ENCODE results near the gene ATF2.

Gene ATF2

GRCh38 chr2:175167792-175168563 is at the start of gene ATF2:
ATF2 (minus strand) TSS chr2:175168203; CDS start chr2:175136443, 31,760 bp downstream.
- DNase-seq = peak; percentile 100

GRCh38 chr2:175207741-175208438 is 39.9 kb upstream of the ATF2 start:
- DNase-seq = no peak

- no peak for DNase-seq
Observed at GRCh38 chr2:175206866-175207265, 38.9 kb upstream of the ATF2 start.

GRCh38 chr2:175205523-175205922 is 37.5 kb upstream of the ATF2 start:
- DNase-seq = no peak

- DNase-seq = peak; percentile 93
Observed at GRCh38 chr2:175203621-175204496, 35.9 kb upstream of the ATF2 start.

- DNase-seq = peak; percentile 54
Observed at GRCh38 chr2:175195012-175195411, 27.0 kb upstream of the ATF2 start.

- DNase-seq = no peak
Observed at GRCh38 chr2:175188761-175189160, 20.8 kb upstream of the ATF2 start.

GRCh38 chr2:175187378-175187777 is 19.4 kb upstream of the ATF2 start:
- DNase-seq = no peak

GRCh38 chr2:175183674-175184073 is 15.7 kb upstream of the ATF2 start:
- DNase-seq = no peak

- DNase-seq = no peak
Observed at GRCh38 chr2:175181877-175182308, 13.9 kb upstream of the ATF2 start.

- DNase-seq = peak; percentile 100
Observed at GRCh38 chr2:175181104-175181876, 13.3 kb upstream of the ATF2 start, which contains the start of gene ATP5MC3. ATP5MC3 (minus strand) TSS chr2:175181710; CDS start chr2:175181393, 317 bp downstream.

- peak; percentile 88 for DNase-seq
Observed at GRCh38 chr2:175180701-175181103, 12.7 kb upstream of the ATF2 start.

- DNase-seq = no peak
Observed at GRCh38 chr2:175176624-175177023, 8.6 kb upstream of the ATF2 start.

- DNase-seq = no peak
Observed at GRCh38 chr2:175175896-175176295, 7.9 kb upstream of the ATF2 start.

GRCh38 chr2:175175320-175175719 is 7.3 kb upstream of the ATF2 start:
- DNase-seq = no peak

- DNase-seq = no peak
Observed at GRCh38 chr2:175170659-175171304, 2.8 kb upstream of the ATF2 start.

GRCh38 chr2:175169191-175169590 is 1.2 kb upstream of the ATF2 start:
- peak; percentile 78 for DNase-seq

- DNase-seq = no peak
Observed at GRCh38 chr2:175168564-175168945, 552 bp upstream of the ATF2 start.

GRCh38 chr2:175167076-175167791 is 769 bp downstream of the ATF2 start:
- DNase-seq = peak; percentile 96

GRCh38 chr2:175166216-175166824 is 1.7 kb downstream of the ATF2 start:
- no peak for DNase-seq

GRCh38 chr2:175164235-175164634 is 3.8 kb downstream of the ATF2 start:
- no peak for DNase-seq
